GM21619 (cell line): Measurements from ENCODE around the gene UTP4.
"Not testable (repeated sequence)": the region's sequence is repeated elsewhere in the genome, so short reads cannot be mapped to it uniquely, and the experiment has no call there.

Experiments
- ATAC-seq: cut with Tn5 transposase; IDR thresholded peaks from one replicate; pipeline ENCODE4 v1.9.1; 2021; ENCODE audit not compliant: unreplicated experiment

Gene UTP4

GRCh38 chr16:69109486-69110270 lies 22.8 kb upstream of the UTP4 start:
- no peak for ATAC-seq

GRCh38 chr16:69110406-69110805 lies 22.0 kb upstream of the UTP4 start:
- no peak for ATAC-seq

- no peak for ATAC-seq
Observed at GRCh38 chr16:69111216-69111875, 21.1 kb upstream of the UTP4 start.

GRCh38 chr16:69111876-69112230 lies 20.6 kb upstream of the UTP4 start:
- no peak for ATAC-seq

GRCh38 chr16:69112285-69113129 lies 19.9 kb upstream of the UTP4 start:
- no peak for ATAC-seq

GRCh38 chr16:69113216-69113615 lies 19.2 kb upstream of the UTP4 start:
- no peak for ATAC-seq

- ATAC-seq: no peak
Observed at GRCh38 chr16:69114346-69114975, 18.0 kb upstream of the UTP4 start.

GRCh38 chr16:69114976-69115355 lies 17.5 kb upstream of the UTP4 start:
- ATAC-seq: no peak

GRCh38 chr16:69115361-69115760 lies 17.1 kb upstream of the UTP4 start:
- ATAC-seq: no peak

GRCh38 chr16:69115837-69116236 lies 16.6 kb upstream of the UTP4 start:
- no peak for ATAC-seq

GRCh38 chr16:69116256-69116875 lies 16.1 kb upstream of the UTP4 start:
- no peak for ATAC-seq

- no peak for ATAC-seq
Observed at GRCh38 chr16:69116906-69117305, 15.5 kb upstream of the UTP4 start.

GRCh38 chr16:69118468-69118867 lies 14.0 kb upstream of the UTP4 start:
- no peak for ATAC-seq

- no peak for ATAC-seq
Observed at GRCh38 chr16:69118994-69119393, 13.5 kb upstream of the UTP4 start.

- no peak for ATAC-seq
Observed at GRCh38 chr16:69119536-69119935, 12.9 kb upstream of the UTP4 start.

GRCh38 chr16:69120096-69120664 lies 12.3 kb upstream of the UTP4 start:
- no peak for ATAC-seq

GRCh38 chr16:69123910-69124309 lies 8.5 kb upstream of the UTP4 start:
- no peak for ATAC-seq

- ATAC-seq: not testable (repeated sequence)
Observed at GRCh38 chr16:69124406-69124805, 8.0 kb upstream of the UTP4 start.

- not testable (repeated sequence) for ATAC-seq
Observed at GRCh38 chr16:69124961-69125360, 7.5 kb upstream of the UTP4 start.

GRCh38 chr16:69126221-69126620 lies 6.2 kb upstream of the UTP4 start:
- no peak for ATAC-seq

GRCh38 chr16:69126801-69127200 lies 5.6 kb upstream of the UTP4 start:
- not testable (repeated sequence) for ATAC-seq
